H9 (cell line): ENCODE results near the gene SLA2. TPM values are rescaled to one million over a fixed set of nuclear protein-coding genes. Genes with fewer than 3 reads are reported as not detected.

Experiments used
- DNase-seq: peaks from one replicate; pipeline ENCODE4 v3.0.0-alpha.2; 2017
- H2AFZ ChIP-seq: one replicate; pipeline ENCODE4 v1.6.1; 2013; ENCODE audit warnings: mild to moderate bottlenecking, low read length, control low read depth, moderate library complexity
- H2AK5ac ChIP-seq: 2 replicates; pipeline ENCODE4 v1.6.1; 2013; ENCODE audit warnings: low read length, control low read depth, mixed read lengths; ENCODE audit not compliant: insufficient read length
- H2BK120ac ChIP-seq: one replicate; pipeline ENCODE4 v1.6.1; 2013; ENCODE audit warnings: low read depth, mild to moderate bottlenecking, low read length, control low read depth, inconsistent platforms; ENCODE audit not compliant: poor library complexity, severe bottlenecking
- H2BK12ac ChIP-seq: 2 replicates; pipeline ENCODE4 v1.6.1; 2013; ENCODE audit warnings: low read length, control low read depth, mixed read lengths, low read depth; ENCODE audit not compliant: insufficient read length
- H2BK15ac ChIP-seq: 2 replicates; pipeline ENCODE4 v1.6.1; 2013; ENCODE audit warnings: low read depth, low read length, control low read depth
- H2BK20ac ChIP-seq: one replicate; pipeline ENCODE4 v1.6.1; 2013; ENCODE audit warnings: low read depth, mild to moderate bottlenecking, low read length, control low read depth, inconsistent platforms; ENCODE audit not compliant: poor library complexity, severe bottlenecking
- H2BK5ac ChIP-seq: 2 replicates; pipeline ENCODE4 v1.6.1; 2013; ENCODE audit warnings: low read length, control low read depth, mixed read lengths; ENCODE audit not compliant: insufficient read length
- H3K14ac ChIP-seq: 2 replicates; pipeline ENCODE4 v1.6.1; 2013; ENCODE audit warnings: low read length, control low read depth; ENCODE audit not compliant: insufficient read depth
- H3K18ac ChIP-seq: 2 replicates; pipeline ENCODE4 v1.6.1; 2013; ENCODE audit warnings: low read depth, mild to moderate bottlenecking, mixed read lengths, low read length, control low read depth; ENCODE audit not compliant: insufficient read length
- H3K23ac ChIP-seq: 2 replicates; pipeline ENCODE4 v1.6.1; 2013; ENCODE audit warnings: low read length, control low read depth, mixed read lengths, low read depth; ENCODE audit not compliant: insufficient read length
- H3K23me2 ChIP-seq: 2 replicates; pipeline ENCODE4 v1.6.1; 2013; ENCODE audit warnings: low read depth, mild to moderate bottlenecking, mixed read lengths, low read length, control low read depth; ENCODE audit not compliant: insufficient read length, poor library complexity, severe bottlenecking
- H3K27ac ChIP-seq: 2 replicates; pipeline ENCODE4 v1.5.1; 2013; ENCODE audit warnings: low read length, control low read depth, mixed read lengths, low read depth; ENCODE audit not compliant: insufficient read length
- H3K27me3 ChIP-seq: 2 replicates; pipeline ENCODE4 v1.6.1; 2013; ENCODE audit warnings: low read length, control low read depth, inconsistent platforms; ENCODE audit not compliant: insufficient read depth
- H3K4ac ChIP-seq: 2 replicates; pipeline ENCODE4 v1.6.1; 2013; ENCODE audit warnings: low read depth, mild to moderate bottlenecking, control low read depth, inconsistent platforms, low read length, moderate library complexity
- H3K4me1 ChIP-seq: 2 replicates; pipeline ENCODE4 v1.6.1; 2013; ENCODE audit warnings: low read length, control low read depth, inconsistent platforms; ENCODE audit not compliant: insufficient read depth
- H3K4me2 ChIP-seq: 2 replicates; pipeline ENCODE4 v1.6.1; 2013; ENCODE audit warnings: low read length, control low read depth, mixed read lengths; ENCODE audit not compliant: insufficient read length, insufficient read depth
- H3K56ac ChIP-seq: 2 replicates; pipeline ENCODE4 v1.6.1; 2013; ENCODE audit warnings: low read depth, mild to moderate bottlenecking, mixed read lengths, low read length, control low read depth; ENCODE audit not compliant: insufficient read length
- H3K79me1 ChIP-seq: 2 replicates; pipeline ENCODE4 v1.6.1; 2013; ENCODE audit warnings: low read depth, mild to moderate bottlenecking, moderate library complexity, low read length, control low read depth, inconsistent platforms; ENCODE audit not compliant: insufficient read depth, poor library complexity, severe bottlenecking
- H3K79me2 ChIP-seq: 2 replicates; pipeline ENCODE4 v1.6.1; 2013; ENCODE audit warnings: low read length, control low read depth, inconsistent platforms; ENCODE audit not compliant: insufficient read depth
- H3K9ac ChIP-seq: 2 replicates; pipeline ENCODE4 v1.6.1; 2013; ENCODE audit warnings: low read length, control low read depth, mixed read lengths; ENCODE audit not compliant: insufficient read length; ENCODE audit errors: extremely low read depth
- H3K9me3 ChIP-seq: one replicate; pipeline ENCODE4 v1.6.1; 2013; ENCODE audit warnings: low read depth, low read length, inconsistent platforms; ENCODE audit not compliant: control insufficient read depth
- H3T11ph ChIP-seq: one replicate; pipeline ENCODE4 v1.6.1; 2013; ENCODE audit warnings: mild to moderate bottlenecking, low read length, control low read depth, inconsistent platforms
- H4K20me1 ChIP-seq: one replicate; pipeline ENCODE4 v1.6.1; 2013; ENCODE audit not compliant: control insufficient read depth, insufficient read length, insufficient read depth
- H4K5ac ChIP-seq: 2 replicates; pipeline ENCODE4 v1.6.1; 2013; ENCODE audit warnings: low read depth, mild to moderate bottlenecking, mixed read lengths, low read length, control low read depth; ENCODE audit not compliant: insufficient read length
- H4K8ac ChIP-seq: replicated peaks from 2 replicates; pipeline ENCODE4 v1.6.1; 2013; ENCODE audit warnings: low read length, control low read depth, mixed read lengths, low read depth; ENCODE audit not compliant: insufficient read length
- H4K91ac ChIP-seq: 2 replicates; pipeline ENCODE4 v1.6.1; 2013; ENCODE audit warnings: low read depth, mild to moderate bottlenecking, moderate library complexity, mixed read lengths, low read length, control low read depth; ENCODE audit not compliant: insufficient read length
- H3K27ac Mint-ChIP-seq, 3 experiments: 2 replicates in 2 of 3; 3 replicates in 1 of 3; pipeline ENCODE4 v1.8.0; 2020 to 2021; ENCODE audit warnings: mixed read lengths in 3 of 3, mild to moderate bottlenecking in 1 of 3, moderate library complexity in 1 of 3
- H3K27me3 Mint-ChIP-seq: 2 replicates; pipeline ENCODE4 v1.8.0; 2021; ENCODE audit warnings: low read depth, mild to moderate bottlenecking, moderate library complexity, mixed read lengths
- H3K36me3 Mint-ChIP-seq, 3 experiments: 2 replicates in 2 of 3; 3 replicates in 1 of 3; pipeline ENCODE4 v1.8.0; 2020 to 2021; ENCODE audit warnings: low read depth in 3 of 3, mixed read lengths in 3 of 3; ENCODE audit not compliant: insufficient read depth in 1 of 3
- H3K4me1 Mint-ChIP-seq, 2 experiments: 2 replicates each; pipeline ENCODE4 v1.8.0; 2020; ENCODE audit warnings: mixed read lengths in 2 of 2
- H3K4me3 Mint-ChIP-seq, 2 experiments: 2 replicates in 1 of 2; 3 replicates in 1 of 2; pipeline ENCODE4 v1.8.0; 2020 to 2021; ENCODE audit warnings: mild to moderate bottlenecking in 2 of 2, mixed read lengths in 2 of 2, moderate library complexity in 1 of 2
- H3K9me3 Mint-ChIP-seq, 2 experiments: 2 replicates in 1 of 2; 3 replicates in 1 of 2; pipeline ENCODE4 v1.8.0; 2020; ENCODE audit warnings: mild to moderate bottlenecking in 2 of 2, mixed read lengths in 2 of 2, moderate library complexity in 1 of 2
- CTCF ChIP-seq: fragments of 200-600 bp; sonication (generic); conservative IDR thresholded peaks from 3 replicates; pipeline ENCODE4 v1.8.0; 2021; ENCODE audit warnings: antibody characterized with exemption, mild to moderate bottlenecking
- WGBS: extraction: QIAGEN DNeasy Blood & Tissue Kit; methylation state at CpG from one replicate; pipeline ENCODE4 v1.1.7; 2013; ENCODE audit warnings: missing lambda C conversion rate, low lambda C conversion rate, mixed read lengths; ENCODE audit not compliant: insufficient read length; ENCODE audit errors: extremely low coverage; 5-methylcytosine and 5-hydroxymethylcytosine counted together
- total RNA-seq: library from RNA; stranded (reverse); gene quantifications from 2 replicates; pipeline ENCODE4 v1.2.1, GENCODE V29; 2021

SLA2 gene
- total RNA-seq, 1 experiment from 2014 or later = 0.20 TPM

GRCh38 chr20:36620917-36621316 lies 25.1 kb downstream of the SLA2 start:
- Histone ChIP-seq H3K4ac (no peak overlapping the region), H3K27me3 (no peaks in the 10 kb centered on the region), H3K79me1 (no peaks in the 10 kb centered on the region), H2BK12ac (no peak overlapping the region), H2BK20ac (no peak overlapping the region), H3K23ac (no peak overlapping the region), H3K56ac (no peak overlapping the region), H3K27ac (no peak overlapping the region), H4K20me1 (no peaks in the 10 kb centered on the region), H2AFZ (no peak overlapping the region), H3T11ph (no peak overlapping the region), H2BK5ac (no peak overlapping the region), H3K9ac (no peak overlapping the region), H2BK15ac (no peak overlapping the region), H3K4me2 (no peak overlapping the region), H2BK120ac (no peak overlapping the region), H2AK5ac (no peak overlapping the region), H3K9me3 (no peaks in the 10 kb centered on the region), H4K8ac (no peak overlapping the region), H3K14ac (no peak overlapping the region), H3K18ac (no peak overlapping the region), H4K91ac (no peak overlapping the region), H4K5ac (no peak overlapping the region), H3K79me2 (no peaks in the 10 kb centered on the region), H3K4me1 (no peaks in the 10 kb centered on the region; the same call in 1 of the 2 replicates), H3K23me2 (no peaks in the 10 kb centered on the region)
- no peaks in the 10 kb centered on the region for H3K27me3 Mint-ChIP-seq
- peaks cover 7 to 10% of the 10 kb centered on the region in 2 experiments for H3K4me1 Mint-ChIP-seq
- TF ChIP-seq CTCF = no peak
- no peaks in the 10 kb centered on the region for H3K9me3 Mint-ChIP-seq
- H3K36me3 Mint-ChIP-seq = peaks cover 0 to under 1% (median 0%) of the 10 kb centered on the region in 3 experiments; a peak in 1 of 7 replicates
- no peak overlapping the region; a peak in 1 of 7 replicates for H3K27ac Mint-ChIP-seq
- no peak overlapping the region for H3K4me3 Mint-ChIP-seq
- 100% methylated on average over 2 of the region's 5 CpGs for WGBS
- DNase-seq = no peak
